Kidney glomerular epithelial cell (primary cell): ENCODE results near the gene TARM1.

ENCODE experiments used
- DNase-seq: peaks from one replicate; lab custom pipeline; 2025; lab: John Stamatoyannopoulos, UW

The TARM1 gene

GRCh38 chr19:54081032-54081431 is at the start of gene TARM1:
Gene TARM1 (minus strand): TSS chr19:54081365. CDS start chr19:54081340, 25 bp downstream.
- no peak for DNase-seq

- DNase-seq, result no peak
These were observed 48.4 kb upstream of the TARM1 start for GRCh38 chr19:54129617-54129996.

GRCh38 chr19:54128796-54129616 is 47.8 kb upstream of the TARM1 start:
- no peak for DNase-seq

- DNase-seq, result no peak
These were observed 47.2 kb upstream of the TARM1 start for GRCh38 chr19:54128441-54128725.

- DNase-seq, result no peak
These were observed 46.7 kb upstream of the TARM1 start for GRCh38 chr19:54127688-54128440.

DNA sequence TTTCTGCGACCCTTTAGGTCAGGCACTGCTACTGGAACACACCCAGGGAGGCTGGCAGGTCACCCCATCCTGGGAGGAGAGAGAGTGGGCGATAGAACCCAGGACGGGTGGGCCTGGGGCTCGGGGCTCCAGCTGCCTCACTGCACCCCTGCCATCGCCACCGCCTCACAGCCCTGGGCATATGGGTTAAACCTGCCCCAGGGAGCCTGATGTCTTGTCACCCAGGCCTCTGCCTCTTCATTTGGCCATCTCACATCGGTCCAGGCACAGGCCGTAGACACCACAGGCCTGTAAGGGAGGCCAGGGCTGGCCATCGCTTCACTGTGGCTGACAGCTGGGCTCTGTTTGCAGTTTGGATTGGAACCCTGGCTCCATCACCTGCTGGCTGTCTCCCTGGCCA is 44.5 kb upstream of the TARM1 start:
- no peak for DNase-seq

DNA sequence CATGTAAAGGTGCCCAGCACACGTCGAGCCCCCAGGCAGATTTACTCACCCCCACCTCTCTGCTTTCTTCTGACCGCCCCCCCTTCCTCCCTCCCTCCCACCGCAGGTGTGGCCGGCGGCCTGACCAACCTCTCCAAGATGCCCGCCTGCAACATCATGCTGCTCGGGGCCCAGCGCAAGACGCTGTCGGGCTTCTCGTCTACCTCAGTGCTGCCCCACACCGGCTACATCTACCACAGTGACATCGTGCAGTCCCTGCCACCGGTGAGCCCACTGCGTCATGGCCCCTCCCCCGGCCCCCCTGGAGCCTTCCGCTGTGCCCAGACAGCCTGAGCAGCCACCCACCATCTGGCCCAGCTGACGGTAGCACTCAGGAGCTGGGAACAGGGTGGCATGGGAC is 43.2 kb upstream of the TARM1 start:
- DNase-seq, result no peak

GRCh38 chr19:54123682-54124081 is 42.5 kb upstream of the TARM1 start:
- no peak for DNase-seq

DNA sequence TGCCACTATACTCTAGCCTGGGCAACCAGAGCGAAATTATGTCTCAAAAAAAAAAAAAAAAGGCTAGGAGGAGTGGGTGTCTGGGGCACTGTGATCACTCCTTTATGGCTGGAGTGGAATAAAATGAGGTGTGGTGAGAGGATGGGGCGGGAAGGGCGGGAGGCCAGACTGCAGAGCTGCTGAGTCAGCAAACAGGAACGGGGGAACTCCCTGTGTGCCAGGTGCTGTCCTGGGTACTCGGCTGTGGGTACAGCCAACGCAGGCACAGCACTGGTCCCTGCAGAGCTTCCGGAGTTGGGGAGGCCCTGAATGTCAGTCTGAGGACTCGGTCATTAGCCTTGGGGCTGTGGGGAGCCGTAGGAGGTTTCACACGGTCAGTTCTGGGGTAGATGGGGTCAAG is 40.1 kb upstream of the TARM1 start:
- no peak for DNase-seq

GRCh38 chr19:54115109-54116063 is 34.2 kb upstream of the TARM1 start, which contains the start of the genes PRPF31 and TFPT:
Gene PRPF31 (plus strand): TSS chr19:54115754. CDS start chr19:54118279, 2,525 bp downstream.
Gene TFPT (minus strand): TSS chr19:54115657. CDS start chr19:54115269, 388 bp downstream.
- peak; percentile 99 for DNase-seq

GRCh38 chr19:54114340-54115108 is 33.4 kb upstream of the TARM1 start:
- no peak for DNase-seq

GRCh38 chr19:54109651-54110050 is 28.5 kb upstream of the TARM1 start:
- DNase-seq, result no peak

GRCh38 chr19:54108496-54108895 is 27.3 kb upstream of the TARM1 start:
- no peak for DNase-seq

DNA sequence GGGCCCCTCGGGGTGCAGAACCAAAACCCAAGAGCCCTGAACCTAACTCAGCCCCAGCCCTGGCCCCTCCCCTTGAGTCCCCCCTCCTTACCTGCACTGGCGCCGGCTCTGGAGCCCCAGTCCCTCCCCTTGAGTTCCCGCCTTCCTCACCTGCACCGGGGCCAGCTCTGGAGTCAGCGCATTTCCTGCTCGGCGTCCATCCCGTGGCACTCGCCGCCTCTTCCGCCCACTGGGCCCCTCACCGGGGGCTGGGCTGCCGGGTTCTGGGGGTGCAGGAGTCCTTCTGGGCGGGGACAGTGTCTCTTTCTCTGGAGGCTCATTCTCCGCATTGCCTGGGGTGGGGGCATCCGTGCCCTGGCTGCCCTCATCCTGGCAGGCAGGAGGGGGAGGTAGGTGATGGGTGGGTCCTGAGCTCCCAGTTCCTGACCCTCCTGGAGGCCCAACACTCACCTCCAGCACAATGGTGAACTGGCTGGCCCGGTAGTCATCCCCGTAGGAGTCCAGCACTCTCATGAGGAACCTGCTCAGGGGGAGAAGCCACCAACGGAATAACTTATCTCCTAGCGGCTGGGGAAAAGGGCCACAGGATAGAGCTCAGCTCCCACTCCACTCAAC is 26.8 kb upstream of the TARM1 start:
- no peak for DNase-seq

- no peak for DNase-seq
These were observed 25.6 kb upstream of the TARM1 start for GRCh38 chr19:54106716-54107115.

GRCh38 chr19:54105796-54106195 is 24.6 kb upstream of the TARM1 start:
- no peak for DNase-seq

- no peak for DNase-seq
These were observed 24.0 kb upstream of the TARM1 start for GRCh38 chr19:54104998-54105715.

GRCh38 chr19:54102421-54103169 is 21.4 kb upstream of the TARM1 start, which contains the start of gene NDUFA3:
Gene NDUFA3 (plus strand): TSS chr19:54102855. CDS start chr19:54102879, 24 bp downstream.
- DNase-seq, result peak; percentile 91

DNA sequence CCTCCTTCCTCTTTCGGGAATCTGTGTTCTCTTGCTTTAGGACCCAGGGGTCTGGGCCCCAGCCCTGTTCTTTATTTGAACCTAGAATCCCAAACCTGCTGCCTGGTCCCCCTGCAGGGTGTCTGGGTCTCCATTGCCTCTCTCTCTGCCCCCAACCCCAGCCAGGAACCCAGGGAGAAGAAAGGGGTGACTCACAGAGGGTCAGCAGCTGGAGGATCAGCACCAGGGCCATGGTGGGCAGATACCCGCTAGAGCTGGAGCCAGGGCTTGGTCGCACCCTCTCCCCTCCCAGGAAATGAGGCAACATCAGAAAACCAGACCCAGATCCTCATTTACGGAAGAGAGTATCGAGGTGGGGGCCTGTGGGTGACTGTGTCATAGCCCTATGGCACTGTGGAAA is 19.4 kb upstream of the TARM1 start, which contains the start of gene OSCAR:
TSS of gene OSCAR (minus strand) at position 243 of the 400 bp plus-strand sequence. CDS start at position 232, 11 bp downstream.
- no peak for DNase-seq
